Activated naive CD4-positive, alpha-beta T cell (primary cell): ENCODE results near the gene TMEM222.

Experiments
- DNase-seq, 4 experiments: peaks; one replicate each; lab custom pipeline; 2025; lab: John Stamatoyannopoulos, UW

Gene TMEM222

DNA sequence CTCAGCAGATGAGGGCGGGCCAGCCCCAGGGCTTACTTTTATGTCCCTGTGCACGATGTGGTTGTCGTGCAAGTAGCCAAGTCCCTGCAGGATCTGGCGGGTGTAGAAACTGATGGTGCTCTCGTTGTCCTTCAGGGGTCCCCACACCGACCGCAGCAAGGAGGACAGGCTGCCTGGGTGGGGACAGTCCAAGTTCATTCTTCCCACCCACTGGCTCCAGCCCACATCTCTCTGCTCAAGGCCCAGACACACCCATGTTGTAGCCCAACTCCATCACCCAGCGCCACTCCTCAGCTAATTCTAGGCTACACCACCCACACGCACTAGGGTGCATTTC lies 37.8 kb downstream of the TMEM222 start:
- DNase-seq = no peak

DNA sequence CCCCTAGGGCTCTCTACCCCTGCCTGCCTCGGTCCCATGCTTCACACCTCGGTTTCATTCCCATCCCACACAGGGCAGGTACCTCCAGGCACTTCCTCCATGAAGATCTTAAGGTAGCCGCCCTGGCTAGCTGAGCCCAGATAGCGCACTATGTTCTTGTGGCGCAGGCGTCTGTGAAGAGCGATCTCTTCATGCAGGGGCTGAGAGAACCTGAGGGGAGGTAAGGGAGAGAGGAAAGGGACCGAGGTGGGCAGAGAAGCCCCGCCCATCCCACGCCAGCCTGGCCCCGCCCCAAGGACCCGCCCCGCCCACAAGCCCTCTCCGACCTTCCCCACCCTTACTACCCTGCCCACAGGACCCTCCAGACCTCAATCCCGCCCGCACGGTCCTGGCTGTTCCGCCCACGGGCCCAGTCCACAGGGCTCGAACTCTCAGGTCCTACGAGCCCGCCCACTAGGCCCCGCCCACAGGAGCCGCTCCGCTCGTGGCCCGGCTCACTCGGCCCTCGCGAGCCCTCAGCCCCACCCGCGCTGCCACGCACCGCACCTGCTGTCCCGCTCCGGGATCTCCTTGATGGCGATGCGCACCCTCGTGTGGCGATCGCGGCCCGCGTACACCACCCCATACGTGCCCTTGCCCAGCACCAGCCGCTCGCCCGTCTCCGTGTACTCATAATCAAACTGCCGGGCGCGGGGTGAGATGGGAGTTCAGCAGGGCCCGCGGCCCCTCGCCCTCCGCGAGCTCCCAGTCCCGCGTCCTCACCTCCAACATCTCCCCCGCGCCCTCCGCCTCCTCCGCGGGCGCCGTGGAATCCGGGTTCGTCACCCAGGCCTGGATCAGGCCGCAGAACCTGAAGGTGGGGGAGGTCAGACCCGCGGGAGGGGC lies 38.4 kb downstream of the TMEM222 start:
- peak in 1 of 4 experiments; percentile 44 for DNase-seq

DNA sequence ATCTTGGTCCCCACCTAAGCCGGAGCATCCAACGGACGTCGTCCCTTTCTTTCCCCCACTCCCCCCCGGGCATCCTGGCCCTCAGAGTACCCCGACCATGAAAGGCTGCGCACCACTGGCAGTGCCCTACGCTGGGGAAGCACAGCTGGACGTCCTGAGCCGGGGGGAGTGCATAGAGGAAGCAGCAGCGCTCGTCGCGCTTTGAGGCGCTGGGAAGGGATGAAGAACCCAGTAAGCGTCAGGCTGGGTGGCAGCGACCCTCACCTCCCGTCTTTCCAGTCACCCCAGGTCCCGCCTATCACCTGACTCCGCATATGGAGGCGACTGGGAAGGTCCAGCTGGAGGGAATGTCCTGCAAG lies 39.1 kb downstream of the TMEM222 start:
- no peak for DNase-seq

DNA sequence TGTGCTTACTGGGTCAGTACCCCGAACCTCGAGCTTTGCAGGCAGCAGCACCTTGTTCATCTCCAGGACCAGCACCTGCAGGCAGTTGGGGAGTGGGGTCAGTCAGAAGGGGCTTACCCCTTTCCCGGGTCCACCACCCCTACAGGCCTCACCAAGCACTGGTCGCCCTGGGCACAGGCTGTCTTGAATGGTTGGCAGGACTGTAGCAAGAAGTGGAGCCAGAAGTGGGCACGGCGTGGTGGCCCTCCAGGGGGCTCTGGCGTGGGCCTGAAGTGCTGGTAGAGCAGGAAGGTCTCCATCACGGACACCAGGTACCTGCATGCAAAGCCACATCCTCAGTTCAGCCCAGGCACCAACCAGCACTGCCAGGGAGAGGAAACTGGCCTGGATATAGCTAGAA lies 39.6 kb downstream of the TMEM222 start:
- DNase-seq = no peak

DNA sequence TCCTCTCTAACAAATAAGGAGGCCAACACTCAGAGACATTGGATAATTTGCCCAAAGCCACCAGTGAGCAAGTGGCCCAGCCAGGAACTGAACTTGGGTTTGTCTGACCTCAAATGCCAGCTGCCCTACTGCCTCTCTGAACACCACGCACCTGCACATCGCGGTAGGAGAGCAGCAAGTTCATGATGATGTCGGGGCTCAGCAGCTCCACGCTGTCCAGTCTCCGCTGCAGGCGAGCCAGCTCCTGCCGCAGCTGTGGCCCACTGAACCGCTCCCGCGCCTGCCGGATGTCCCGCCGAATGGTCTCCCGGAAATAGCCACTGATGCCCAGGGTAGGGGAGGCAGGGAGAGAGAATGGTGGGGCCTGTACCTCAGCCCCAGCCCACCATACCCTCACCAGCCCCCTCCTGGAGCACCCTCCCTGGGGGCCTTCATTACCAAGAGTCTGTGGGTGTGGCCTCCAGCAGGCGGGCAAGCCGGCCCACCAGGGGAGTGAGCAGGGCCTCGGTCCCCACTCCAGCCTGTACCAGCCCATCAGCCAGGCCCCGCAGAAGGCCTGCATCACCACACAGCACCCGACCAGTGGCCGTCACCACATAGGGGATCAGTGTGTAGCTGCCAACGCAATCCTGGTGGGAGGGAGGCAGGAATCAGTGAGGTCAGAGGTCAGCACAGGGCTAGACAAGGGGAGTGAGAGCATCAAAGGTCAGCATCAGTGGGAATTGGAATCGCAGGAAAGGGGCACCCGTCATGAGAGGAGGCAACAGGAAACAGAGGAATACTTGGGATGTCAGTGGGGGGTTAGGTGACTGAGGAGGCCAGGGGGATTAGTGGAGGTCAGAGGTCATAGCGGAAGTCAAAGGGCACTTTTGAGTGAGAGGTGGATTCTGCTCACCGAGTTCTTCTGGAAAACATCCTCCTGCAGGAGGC lies 42.1 kb downstream of the TMEM222 start:
- DNase-seq = no peak

DNA sequence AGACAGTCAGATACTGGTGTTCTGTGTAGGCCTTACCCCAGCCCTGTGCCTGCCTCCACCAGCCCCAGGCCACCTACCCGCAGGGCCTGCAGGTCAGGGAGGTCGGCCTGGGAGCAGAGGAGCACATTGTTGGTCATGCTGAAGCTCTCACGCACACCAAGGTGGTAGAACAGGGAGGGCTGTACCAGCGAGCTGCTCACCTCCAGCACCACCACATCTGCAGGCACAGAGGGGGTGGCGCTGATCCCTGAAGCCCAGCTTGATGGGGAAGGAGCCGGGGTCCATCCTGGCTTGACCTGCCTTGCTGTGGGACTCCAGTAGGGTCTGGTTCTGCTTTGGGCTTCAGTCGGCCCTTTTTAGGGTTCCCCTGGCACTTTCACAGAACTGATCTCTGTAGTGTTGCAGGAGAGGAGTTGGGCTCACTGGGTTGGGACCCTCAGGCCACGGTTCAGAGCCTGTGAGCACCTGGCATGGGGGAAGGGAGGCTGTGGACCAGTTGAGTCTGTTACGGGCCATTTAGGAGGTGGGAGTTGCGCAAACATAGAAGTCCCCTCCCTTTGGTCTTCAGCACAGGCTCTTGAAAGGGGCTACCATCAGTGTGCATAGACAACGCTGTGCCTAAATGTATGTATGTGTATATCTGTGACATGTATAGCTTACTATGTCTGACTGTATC lies 42.9 kb downstream of the TMEM222 start:
- DNase-seq = no peak

DNA sequence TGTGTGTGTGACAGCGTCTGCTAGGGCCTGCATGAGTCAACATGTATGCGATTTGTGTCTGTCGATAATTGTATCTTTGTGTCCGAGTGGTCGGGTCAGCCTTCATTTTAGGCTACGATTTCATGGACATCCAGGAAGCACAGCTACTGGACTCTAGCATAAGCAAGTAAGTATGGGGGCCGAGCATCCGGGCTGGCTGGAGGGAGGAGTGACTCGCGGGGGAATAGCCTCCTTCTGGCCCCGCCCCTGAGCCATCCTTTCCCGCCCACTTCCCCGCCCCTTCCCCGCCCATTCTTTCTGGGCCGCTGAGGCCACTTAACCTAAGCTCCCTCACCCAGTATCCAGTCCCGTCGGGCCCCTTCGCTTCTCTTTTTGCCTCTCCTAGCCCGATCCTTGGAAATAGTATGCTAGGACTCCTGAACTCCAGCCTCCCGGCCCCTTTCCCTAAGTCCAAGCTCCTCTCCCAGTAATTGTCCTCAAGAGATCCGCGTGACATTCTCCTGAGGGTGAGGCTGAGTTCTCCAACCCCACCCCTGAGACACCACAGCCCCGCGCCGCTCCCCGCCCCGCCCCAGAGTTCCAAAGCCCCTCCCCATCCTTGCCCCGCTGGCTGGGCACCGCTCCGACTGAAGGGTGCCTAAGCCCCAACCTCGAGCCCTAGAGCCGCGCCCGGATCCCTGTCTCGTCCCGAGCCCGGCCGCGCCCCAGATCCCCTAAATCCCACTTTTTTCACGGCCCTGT lies 43.6 kb downstream of the TMEM222 start:
- DNase-seq = peak; percentile 22 to 67 (median 49)

DNA sequence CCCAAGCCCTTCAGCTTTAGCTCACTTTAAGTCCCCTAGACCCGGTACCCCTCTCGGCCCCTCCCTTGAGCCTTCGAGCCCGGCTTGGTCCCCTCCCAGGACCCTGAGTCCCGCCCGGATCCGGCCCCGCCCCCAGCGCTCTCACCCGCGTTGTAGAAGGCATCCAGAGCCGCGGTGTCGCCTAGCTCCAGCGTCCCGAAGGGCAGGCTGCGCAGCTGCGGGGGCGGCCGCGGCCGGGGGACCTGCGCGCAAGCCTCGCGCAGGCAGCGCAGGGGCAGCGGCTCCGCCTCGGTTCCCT lies 44.1 kb downstream of the TMEM222 start:
- peak; percentile 20 to 53 (median 27) for DNase-seq

DNA sequence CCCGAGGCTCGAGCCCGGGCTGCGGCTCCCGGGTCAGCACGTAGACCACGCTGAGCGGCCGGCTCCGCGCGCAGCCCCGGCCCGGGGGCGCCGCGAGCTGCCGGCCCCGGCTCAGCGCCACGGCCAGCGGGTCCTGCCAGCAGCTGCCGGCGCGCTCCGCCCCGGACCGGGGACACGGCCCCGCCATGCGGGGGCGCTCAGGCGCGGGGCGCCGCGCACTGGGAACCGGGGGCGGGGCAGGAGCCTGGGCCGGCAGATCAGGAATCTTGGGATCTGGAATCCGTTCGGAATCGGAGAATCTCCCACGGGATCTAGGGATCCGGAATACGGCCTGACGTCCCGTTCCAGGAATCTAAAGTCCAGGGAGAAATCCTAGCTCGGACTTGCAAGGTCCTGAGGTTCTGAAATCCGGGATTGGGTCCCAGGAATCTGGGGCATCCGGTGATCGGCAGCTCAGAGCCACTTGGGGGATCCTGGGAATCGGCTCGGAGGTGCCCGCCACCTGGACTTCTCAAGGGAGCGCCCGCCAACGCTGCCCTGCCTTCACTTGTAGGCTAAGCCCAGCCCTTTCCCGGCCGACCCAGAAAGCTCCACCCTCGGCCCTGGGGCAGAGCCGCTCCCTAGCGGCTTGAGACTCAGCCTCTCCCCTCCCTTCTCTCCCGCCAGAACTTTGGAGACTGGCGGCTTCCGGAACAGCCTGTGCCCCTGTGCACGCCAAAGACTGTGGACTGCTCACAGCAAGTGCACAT lies 44.6 kb downstream of the TMEM222 start, which contains the start of gene MAP3K6:
Gene MAP3K6, minus strand, starts transcription at position 551 of the 749 bp plus-strand sequence. Its CDS starts 364 bp downstream, at position 187.
- peak in 1 of 4 experiments; percentile 41 for DNase-seq

DNA sequence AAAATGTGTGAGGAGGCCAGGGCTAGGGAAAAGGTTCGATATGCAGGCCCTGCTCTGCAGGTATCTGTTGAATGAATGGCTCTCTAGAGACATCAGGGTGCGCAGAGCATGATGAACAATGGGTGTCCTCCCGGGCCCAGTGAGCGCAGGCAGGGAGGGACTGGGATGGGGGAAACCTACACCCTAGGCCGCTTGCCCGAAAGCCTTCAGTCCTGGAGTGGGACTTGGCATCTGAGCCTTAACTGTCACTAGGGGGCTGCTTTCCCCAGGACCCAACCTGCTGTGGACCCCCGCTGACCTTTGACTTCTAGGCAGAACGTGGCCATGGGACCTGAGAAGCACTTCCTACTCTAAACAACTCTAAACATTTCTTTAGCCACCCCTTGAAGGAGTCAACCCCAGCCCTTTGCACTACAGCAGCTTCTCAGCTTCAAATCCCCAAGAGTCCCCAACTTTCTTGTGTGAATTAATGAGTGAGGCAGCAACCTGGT lies 45.2 kb downstream of the TMEM222 start:
- no peak for DNase-seq

DNA sequence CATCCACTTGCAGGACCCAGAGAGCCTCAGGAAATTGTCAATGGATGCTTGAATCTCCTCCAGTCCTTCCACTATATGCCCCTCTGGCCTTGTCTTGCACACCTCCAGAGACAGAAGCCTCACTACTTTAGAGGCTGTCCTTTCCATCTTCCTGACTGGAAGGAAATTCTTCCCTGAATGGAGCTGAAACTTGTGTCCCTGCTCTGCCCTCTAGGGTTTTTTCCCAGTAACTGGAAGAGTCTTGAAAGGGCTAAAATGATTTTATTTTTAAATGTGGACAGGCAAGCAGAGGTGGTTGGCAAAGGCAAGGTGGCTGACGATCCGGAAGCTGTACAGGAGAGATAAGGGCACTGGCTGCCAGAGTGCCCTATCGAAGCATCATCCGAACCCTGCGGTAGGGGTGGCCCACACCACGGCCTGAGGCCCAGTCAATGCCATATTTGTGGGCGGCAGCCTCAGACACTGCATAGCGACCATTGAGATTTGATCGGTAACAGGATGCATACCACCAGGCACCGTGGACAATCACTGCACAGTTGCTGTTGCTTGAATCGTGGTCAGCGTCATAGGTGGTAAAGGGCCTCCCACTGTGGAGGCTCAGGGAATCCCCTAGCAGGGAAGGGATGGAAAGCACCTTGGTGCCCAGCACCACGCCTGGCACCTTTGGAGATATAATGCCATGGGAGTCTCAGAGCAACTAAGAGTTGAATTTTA lies 47.1 kb downstream of the TMEM222 start:
- DNase-seq = no peak

DNA sequence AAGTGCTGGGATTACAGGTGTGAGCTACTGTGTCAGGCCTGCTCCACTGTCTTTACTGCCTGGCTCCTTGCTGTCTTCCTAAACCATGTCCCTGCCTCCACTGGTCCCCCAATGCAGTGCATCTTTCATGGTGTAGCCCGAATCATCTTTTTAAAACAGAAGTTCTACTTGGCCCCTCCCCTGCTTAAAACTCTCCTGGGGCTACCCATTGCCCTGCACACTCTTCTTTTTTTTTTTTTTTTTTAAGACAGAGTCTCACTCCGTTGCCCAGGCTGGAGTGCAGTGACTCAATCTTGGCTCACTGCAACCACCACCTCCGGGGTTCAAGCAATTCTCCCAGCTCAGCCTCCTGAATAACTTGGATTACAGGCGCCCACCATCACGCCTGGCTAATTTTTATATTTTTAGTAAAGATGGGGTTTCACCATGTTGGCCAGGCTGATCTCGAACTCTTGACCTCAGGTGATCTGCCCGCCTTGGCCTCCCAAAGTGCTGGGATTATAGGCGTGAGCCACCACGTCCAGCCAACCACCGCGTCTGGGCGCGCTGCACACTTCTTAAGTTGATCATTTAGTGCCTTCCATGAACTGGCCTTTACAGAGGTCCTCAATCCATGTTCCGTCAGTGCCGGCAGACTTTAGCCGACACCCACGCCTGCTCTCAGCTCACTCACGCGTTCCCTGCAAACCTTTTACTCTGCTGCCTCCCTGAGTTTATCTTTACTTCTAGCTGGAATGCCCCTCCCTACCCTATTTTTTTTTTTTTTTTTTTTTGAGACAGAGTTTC lies 50.3 kb downstream of the TMEM222 start:
- DNase-seq = no peak

DNA sequence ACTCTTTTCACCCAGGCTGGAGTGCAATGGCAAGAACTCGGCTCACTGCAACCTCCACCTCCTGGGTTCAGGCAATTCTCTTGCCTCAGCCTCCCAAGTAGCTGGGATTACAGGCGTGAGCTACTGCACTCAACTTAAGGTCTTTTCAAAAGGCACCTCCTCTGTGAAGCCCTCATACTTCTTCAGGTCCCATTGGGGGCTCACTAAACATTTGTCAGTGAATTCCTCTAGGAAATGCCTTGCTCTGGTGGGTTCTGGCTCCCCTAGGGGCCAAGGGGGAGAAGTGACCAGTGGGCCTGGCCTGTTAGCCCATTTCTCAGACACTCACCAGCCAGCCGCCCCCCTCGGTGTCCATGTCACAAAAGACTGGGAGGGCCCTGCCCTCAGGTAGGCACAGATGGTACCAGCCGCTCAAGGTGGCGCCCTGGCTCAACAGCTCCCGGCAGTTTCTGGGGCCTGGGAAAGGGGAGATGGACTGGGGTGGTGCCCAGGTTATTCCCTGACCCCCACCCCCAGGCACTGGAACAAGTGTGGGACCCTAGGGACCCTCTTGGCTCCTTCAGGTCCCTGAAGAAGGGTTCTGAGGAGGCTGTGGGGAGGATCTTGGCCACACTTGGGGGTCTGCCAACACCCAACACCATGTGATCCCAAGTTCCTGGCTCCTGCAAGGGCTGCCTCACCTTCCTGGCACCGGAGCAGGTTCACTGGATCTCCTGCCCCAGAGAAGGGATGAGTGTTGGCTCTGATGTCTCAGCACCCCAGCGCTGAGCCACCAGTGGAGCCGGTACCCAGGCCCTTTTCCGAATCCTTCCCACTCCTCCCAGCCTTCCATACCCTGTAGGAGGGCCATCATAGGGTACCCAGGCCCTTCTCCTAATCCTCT lies 51.1 kb downstream of the TMEM222 start:
- no peak for DNase-seq

DNA sequence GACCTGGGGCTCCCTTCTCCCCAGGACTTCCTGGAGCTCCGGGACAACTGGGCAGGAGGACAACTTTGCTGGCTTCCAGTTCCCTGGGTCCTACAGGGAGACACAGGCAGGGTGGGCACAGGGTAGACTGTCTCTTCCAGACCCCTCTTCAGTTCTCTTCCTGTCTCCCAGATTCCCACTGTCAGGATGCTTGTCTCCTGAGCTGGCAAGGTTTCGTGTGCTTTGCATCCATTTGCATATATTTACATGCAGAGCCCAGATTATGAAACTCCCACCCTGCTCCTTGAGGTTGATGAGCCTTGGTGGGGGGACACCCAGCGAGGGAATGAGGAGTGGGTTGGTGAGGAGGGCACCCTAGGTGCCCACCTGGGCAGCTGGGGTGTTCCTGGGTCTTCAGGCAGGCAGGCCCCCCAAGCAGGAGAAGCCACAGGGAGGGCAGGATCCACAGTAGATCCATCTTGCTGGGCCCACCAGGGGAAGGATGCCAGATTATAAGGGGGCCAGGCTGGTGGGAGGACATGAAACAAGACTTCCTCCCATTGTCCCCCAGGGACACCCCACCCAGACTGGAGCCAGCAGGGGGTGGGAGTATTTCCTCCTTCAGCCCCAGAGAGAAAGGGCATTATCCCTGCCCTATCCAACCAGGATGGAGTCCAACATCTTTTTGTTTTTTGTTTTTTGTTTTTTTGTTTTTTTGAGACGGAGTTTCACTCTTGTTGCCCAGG lies 52.6 kb downstream of the TMEM222 start, which contains the start of gene FCN3:
Gene FCN3, minus strand, starts transcription at position 463 of the 725 bp plus-strand sequence. Its CDS starts 6 bp downstream, at position 457.
- DNase-seq = no peak

DNA sequence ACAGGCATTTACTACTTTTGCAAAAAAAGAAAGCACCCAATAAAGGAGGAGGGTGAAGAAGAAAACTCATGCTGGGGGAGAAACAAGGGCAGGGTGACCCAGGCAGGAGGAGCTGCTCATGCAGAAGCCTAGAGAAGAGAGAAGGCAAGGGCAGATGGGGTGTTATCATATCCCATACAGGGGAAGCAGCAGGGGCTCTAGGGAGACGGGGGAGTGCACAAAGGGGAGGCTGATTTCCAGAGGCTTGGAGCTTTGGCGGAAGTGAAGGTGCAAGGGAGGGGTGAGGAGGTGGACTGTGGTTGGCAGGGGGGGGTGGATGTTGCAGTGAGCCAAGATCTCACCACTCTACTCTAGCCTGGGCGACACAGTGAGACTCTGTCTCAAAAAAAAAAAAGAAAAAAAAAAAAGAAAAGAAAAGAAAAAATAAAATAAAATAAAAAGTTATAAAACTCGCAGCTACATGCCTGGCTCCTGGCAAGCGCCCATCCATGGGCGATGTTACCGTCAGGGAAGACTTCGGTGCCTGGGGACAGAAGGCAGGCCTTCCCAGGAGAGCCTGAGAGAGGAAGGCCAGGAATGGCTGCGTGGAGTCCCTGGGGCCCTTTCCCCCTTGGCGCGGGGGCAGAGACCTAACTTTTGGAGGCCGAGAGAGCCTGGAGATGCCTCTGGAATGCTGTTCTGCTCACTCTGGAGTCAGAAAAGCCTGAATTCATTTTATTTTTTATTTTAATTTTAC lies 56.0 kb downstream of the TMEM222 start:
- no peak for DNase-seq

DNA sequence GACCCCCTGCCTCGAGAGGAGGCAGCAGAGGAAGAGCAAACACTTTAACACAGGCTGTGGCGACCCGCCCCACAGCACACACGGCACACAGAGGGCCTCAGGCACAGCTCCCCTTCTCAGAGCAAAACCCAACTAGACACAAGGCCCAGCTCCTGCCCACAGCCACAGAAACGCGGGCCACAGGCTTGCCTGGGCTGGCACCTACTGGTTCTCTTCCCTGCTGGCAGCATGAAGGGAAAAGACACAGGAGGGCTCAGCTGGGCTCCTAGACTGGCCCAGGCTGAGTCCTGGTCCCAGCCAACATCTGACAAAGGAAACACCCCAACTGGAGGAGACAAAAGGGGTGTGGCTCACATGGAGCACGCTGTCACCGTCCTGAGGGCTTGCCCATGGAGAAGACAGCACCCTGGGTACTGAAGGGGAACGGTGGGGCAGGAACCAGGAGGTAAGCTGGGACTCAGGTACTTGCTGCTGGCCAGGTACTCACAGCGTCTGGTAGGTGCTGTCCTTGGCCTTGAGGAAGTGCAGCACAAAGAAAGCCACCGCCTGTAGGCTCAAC lies 57.7 kb downstream of the TMEM222 start:
- DNase-seq = no peak

DNA sequence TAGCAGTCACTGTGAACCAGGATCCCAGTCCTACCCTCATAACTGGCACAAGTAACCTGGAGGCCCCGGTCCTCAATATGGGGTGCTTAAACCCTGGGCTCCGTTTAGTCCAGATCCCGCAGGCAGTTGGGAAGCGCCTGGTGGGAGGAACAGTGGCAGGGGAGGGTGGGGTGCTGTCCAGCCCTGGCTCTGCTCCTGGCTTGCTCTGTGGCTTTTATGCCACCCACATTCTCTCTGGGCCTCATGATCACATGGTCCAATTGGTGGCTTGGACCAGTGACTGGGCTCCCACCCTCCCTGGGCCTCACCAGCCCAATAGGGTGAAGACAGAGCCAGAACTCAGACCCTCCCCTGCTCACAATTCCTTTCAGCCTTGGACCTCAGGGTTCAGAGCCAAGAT lies 58.3 kb downstream of the TMEM222 start:
- no peak for DNase-seq
